K562 (cell line): Measurements from ENCODE around the gene MCEE. TPM values are rescaled to one million over a fixed set of nuclear protein-coding genes. Genes with fewer than 3 reads are reported as not detected.

Source experiments
- ATAC-seq: fragments of 200-7000 bp; cut with Tn5 transposase; 3 replicates; pipeline ENCODE4 v1.9.1; 2020; ENCODE audit warnings: moderate library complexity
- BruUV-seq: library from RNA; stranded (reverse); fragments of 400-500 nt; replicated peaks from 2 replicates; lab custom pipeline; 2021; lab: Mats Ljungman, UMichigan
- CTCF ChIA-PET: fragments of 300-600 bp; formaldehyde crosslinking; extraction: SDS; loops from one replicate; lab custom pipeline; 2021; ENCODE audit warnings: low intra/inter-chr PET ratio; lab: Yijun Ruan, JAX
- POLR2A ChIA-PET: fragments of 300-600, 350-650 bp; sonication (Branson Sonifier 250); formaldehyde crosslinking; extraction: SDS; loops from one replicate; lab custom pipeline; 2021; ENCODE audit warnings: antibody characterized with exemption, inconsistent platforms; lab: Yijun Ruan, JAX
- DNase-seq, 4 experiments: peaks; one replicate each; pipeline versions ENCODE4 v3.0.0 to v3.0.0-alpha.2; 2011 to 2018; ENCODE audit warnings: low spot score in 3 of 4, mixed read lengths in 3 of 4; ENCODE audit errors: extremely low read depth in 1 of 4
- FAIRE-seq: peaks from 2 replicates; lab custom pipeline; 2011; peaks lifted over from hg19 to GRCh38; lab: Jason Lieb, UNC
- H2AFZ ChIP-seq: 2 replicates; pipeline ENCODE4 v1.6.0; 2011; ENCODE audit warnings: low read depth, low read length, control low read depth, inconsistent platforms
- H3K27ac ChIP-seq: fragments of 200-600 bp; 3 replicates; pipeline ENCODE4 v1.8.0; 2011; ENCODE audit warnings: low read depth, mild to moderate bottlenecking, control low read depth, inconsistent platforms, low read length, moderate library complexity, mixed read lengths; ENCODE audit errors: extremely low read depth
- H3K27me3 ChIP-seq, 2 experiments: fragments of 300-600 bp in 1 of 2; 2 replicates in 1 of 2; 3 replicates in 1 of 2; pipeline versions ENCODE4 v1.6.0 to v1.8.0; 2011; ENCODE audit warnings: inconsistent platforms in 2 of 2, low read length in 2 of 2, mild to moderate bottlenecking in 1 of 2, mixed read lengths in 1 of 2, moderate library complexity in 1 of 2; ENCODE audit not compliant: control insufficient read depth in 2 of 2, insufficient read depth in 2 of 2
- H3K36me3 ChIP-seq: fragments of 300-600 bp; 3 replicates; pipeline ENCODE4 v1.8.0; 2011; ENCODE audit warnings: mild to moderate bottlenecking, low read length, inconsistent platforms; ENCODE audit not compliant: control insufficient read depth, insufficient read depth
- H3K4me1 ChIP-seq, 2 experiments: fragments of 200-600 bp in 1 of 2; replicated peaks in 1 of 2; 2 replicates in 1 of 2; 3 replicates in 1 of 2; pipeline versions ENCODE4 v1.5.1 to v1.8.0; 2011; ENCODE audit warnings: inconsistent platforms in 2 of 2, low read length in 2 of 2, mild to moderate bottlenecking in 1 of 2, mixed read lengths in 1 of 2, moderate library complexity in 1 of 2; ENCODE audit not compliant: control insufficient read depth in 2 of 2, insufficient read depth in 2 of 2
- H3K4me2 ChIP-seq: 2 replicates; pipeline ENCODE4 v1.6.1; 2011; ENCODE audit warnings: low read length, control low read depth, inconsistent platforms, mixed read lengths; ENCODE audit not compliant: insufficient read depth
- H3K4me3 ChIP-seq: fragments of 200-600 bp; sonication (generic), shearing (Covaris generic); 2 replicates; pipeline ENCODE4 v1.5.1; 2016; ENCODE audit warnings: control low read depth, inconsistent platforms
- H3K79me2 ChIP-seq: fragments of 200-600 bp; 3 replicates; pipeline ENCODE4 v1.8.0; 2011; ENCODE audit warnings: low read length, inconsistent platforms; ENCODE audit not compliant: control insufficient read depth, insufficient read depth
- H3K9ac ChIP-seq, 2 experiments: 2 replicates each; pipeline versions ENCODE4 v1.6.0 to v1.6.1; 2011; ENCODE audit warnings: low read depth in 2 of 2, low read length in 2 of 2, control low read depth in 1 of 2, inconsistent platforms in 1 of 2, mild to moderate bottlenecking in 1 of 2, mixed read lengths in 1 of 2; ENCODE audit not compliant: insufficient read depth in 1 of 2
- H3K9me1 ChIP-seq: one replicate; pipeline ENCODE4 v1.6.0; 2011; ENCODE audit warnings: inconsistent platforms, mild to moderate bottlenecking, low read length, moderate library complexity; ENCODE audit not compliant: control insufficient read depth, insufficient read depth
- H3K9me3 ChIP-seq: replicated peaks from 2 replicates; pipeline ENCODE4 v1.5.1; 2011; ENCODE audit warnings: low read depth, low read length, inconsistent platforms; ENCODE audit not compliant: control insufficient read depth, insufficient read depth
- H4K20me1 ChIP-seq: replicated peaks from 2 replicates; pipeline ENCODE4 v1.6.1; 2011; ENCODE audit warnings: low read length, inconsistent platforms, mixed read lengths; ENCODE audit not compliant: control insufficient read depth, insufficient read depth
- CC2D1A ChIP-seq: fragments of 450-650 bp; IDR thresholded peaks from 2 replicates; pipeline ENCODE4 v1.6.1; 2017; ENCODE audit warnings: mild to moderate bottlenecking
- FOS ChIP-seq: IDR thresholded peaks from 3 replicates; pipeline ENCODE4 v1.6.1; 2011; ENCODE audit not compliant: insufficient read length; ENCODE audit errors: extremely low read depth
- GATAD2B ChIP-seq: fragments of 450-650 bp; IDR thresholded peaks from 2 replicates; pipeline ENCODE4 v1.6.1; 2017; ENCODE audit warnings: mild to moderate bottlenecking, borderline replicate concordance
- HMG20B ChIP-seq: fragments of 250-450 bp; sonication (Bioruptor Pico); IDR thresholded peaks from 2 replicates; pipeline ENCODE4 v1.5.0; 2021; ENCODE audit warnings: mild to moderate bottlenecking
- MCM2 ChIP-seq: fragments of 450-650 bp; IDR thresholded peaks from 2 replicates; pipeline ENCODE4 v1.6.1; 2017; ENCODE audit warnings: low read depth, mild to moderate bottlenecking
- NEUROD1 ChIP-seq: fragments of 150-350 bp; IDR thresholded peaks from 2 replicates; pipeline ENCODE4 v1.6.1; 2014; ENCODE audit warnings: borderline replicate concordance, low read length, low read depth; ENCODE audit not compliant: partially characterized antibody
- PML ChIP-seq: IDR thresholded peaks from 2 replicates; pipeline ENCODE4 v1.6.1; 2012; ENCODE audit warnings: low read length, inconsistent platforms
- ZNF121 ChIP-seq: sonication (generic); formaldehyde crosslinking; conservative IDR thresholded peaks from 2 replicates; pipeline ENCODE4 v1.8.0; 2022; ENCODE audit warnings: missing genetic modification reagents
- WGBS: fragments of 100-300 bp; shearing (Covaris generic); methylation state at CpG from one replicate; pipeline ENCODE4 v1.1.6; 2016; ENCODE audit warnings: low coverage, mixed read lengths; ENCODE audit not compliant: insufficient coverage; ENCODE audit errors: missing lambda C conversion rate; 5-methylcytosine and 5-hydroxymethylcytosine counted together
- in situ Hi-C: fragments of 300-500 bp; cut with MboI; formaldehyde crosslinking; loops from 4 replicates; pipeline ENCODE4 v1.15.0; 2018; ENCODE audit warnings: inconsistent platforms, mixed read lengths
- intact Hi-C: fragments of 100-400 bp; cut with micrococcal nuclease; formaldehyde crosslinking; loops from 2 replicates; pipeline ENCODE4 v1.14.2; 2022
- polyA plus RNA-seq, 8 experiments: library from polyadenylated mRNA; depleted of rRNA in 4 of 8; stranded (reverse) in 5 of 8; unstranded in 3 of 8; fragments of >200 nt; fragmentation: Nextera tagmentation in 2 of 8; fragmentation: Illumina TruSeq in 1 of 8; extraction: Ambion mirVana in 2 of 8; extraction: Trizol in 1 of 8; gene quantifications; 2 replicates each; pipeline versions ENCODE4 v1.2.1 to v1.2.3, GENCODE V29; 2011 to 2014; ENCODE audit warnings: inconsistent platforms in 1 of 8, missing spikeins in 1 of 8
- total RNA-seq, 7 experiments: library from RNA; depleted of rRNA in 6 of 7; stranded (reverse); fragments of >200 nt in 6 of 7; fragmentation: Illumina TruSeq in 2 of 7; extraction: Trizol in 2 of 7; gene quantifications; 2 replicates each; pipeline versions ENCODE4 v1.2.1 to v1.2.3, GENCODE V29; 2011 to 2021; ENCODE audit warnings: low replicate concordance in 1 of 7
- TF ChIP-seq, protein P1 (sequence below): sonication (generic); formaldehyde crosslinking; IDR thresholded peaks from 2 replicates; pipeline ENCODE4 v1.4.0; 2020; ENCODE audit warnings: mild to moderate bottlenecking, missing genetic modification reagents
- TF ChIP-seq, protein P2 (sequence below): sonication (generic); IDR thresholded peaks from 2 replicates; pipeline ENCODE4 v1.6.1; 2016

Gene MCEE
- total and polyA plus RNA-seq, 9 of the 15 experiments (the other 6 are each of a cell fraction or from before 2014, with no cell fraction given), result 15.6 to 49.1 (median 24.5) TPM

DNA sequence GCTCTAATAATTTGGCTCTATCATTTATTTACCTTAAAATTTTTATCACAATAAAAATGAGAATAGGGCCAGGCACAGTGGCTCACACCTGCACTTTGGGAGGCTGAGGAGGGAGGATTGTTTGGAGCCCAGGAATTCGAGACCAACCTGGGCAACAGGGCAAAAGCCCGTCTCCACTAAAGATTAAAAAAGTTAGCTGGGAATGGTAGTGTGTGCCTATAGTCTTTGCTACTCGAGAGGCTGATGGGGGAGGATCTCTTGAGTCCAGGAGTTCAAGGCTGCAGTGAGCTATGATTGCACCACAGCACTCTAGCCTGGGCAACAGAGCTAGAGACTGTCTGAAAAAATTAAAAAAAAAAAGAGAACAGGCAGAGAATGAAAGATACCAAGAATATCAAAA lies 6.1 kb upstream of the MCEE start:
- no TSS peak for BruUV-seq
- Histone ChIP-seq H3K4me2 (no peak overlapping the region), H3K4me3 (no peak overlapping the region), H3K36me3 (peaks cover 90% of the 10 kb centered on the region), H3K4me1 (peaks cover 7 to 10% of the 10 kb centered on the region in 2 experiments; a peak in 3 of 5 replicates), H4K20me1 (no peaks in the 10 kb centered on the region; the same call in 1 of the 2 replicates), H3K9me3 (no peaks in the 10 kb centered on the region), H3K79me2 (peaks cover 28% of the 10 kb centered on the region), H2AFZ (no peak overlapping the region), H3K9me1 (no peaks in the 10 kb centered on the region), H3K27ac (no peak overlapping the region), H3K27me3 (no peaks in the 10 kb centered on the region), H3K9ac (no peak overlapping the region)
- ChIA-PET POLR2A (interaction anchor here (0.6 kb wide), 1 partner anchor 8 kb away, joined by 3 read pairs; no protein-coding TSS in a partner anchor), CTCF (no interaction called here)
- no peak for DNase-seq
- whole genome bisulfite sequencing, result 92% methylated on average over 3 of the region's 3 CpGs
- ATAC-seq, result no peak
- in situ Hi-C loops (no loop called here), intact Hi-C loops (loop anchor here (10.0 kb wide), 1 partner anchor 141 kb away; the partner anchor contains the start of gene TEX261)
- FAIRE-seq, result no peak
- TF ChIP-seq NEUROD1, result no peak
- TF ChIP-seq ZNF121, result no peak
- TF ChIP-seq HMG20B (CRISPR knock-in tag), result no peak
- TF ChIP-seq FOS, result no peak
- TF ChIP-seq CC2D1A, result no peak
- no peak for TF ChIP-seq GATAD2B
- TF ChIP-seq, protein P1, sequence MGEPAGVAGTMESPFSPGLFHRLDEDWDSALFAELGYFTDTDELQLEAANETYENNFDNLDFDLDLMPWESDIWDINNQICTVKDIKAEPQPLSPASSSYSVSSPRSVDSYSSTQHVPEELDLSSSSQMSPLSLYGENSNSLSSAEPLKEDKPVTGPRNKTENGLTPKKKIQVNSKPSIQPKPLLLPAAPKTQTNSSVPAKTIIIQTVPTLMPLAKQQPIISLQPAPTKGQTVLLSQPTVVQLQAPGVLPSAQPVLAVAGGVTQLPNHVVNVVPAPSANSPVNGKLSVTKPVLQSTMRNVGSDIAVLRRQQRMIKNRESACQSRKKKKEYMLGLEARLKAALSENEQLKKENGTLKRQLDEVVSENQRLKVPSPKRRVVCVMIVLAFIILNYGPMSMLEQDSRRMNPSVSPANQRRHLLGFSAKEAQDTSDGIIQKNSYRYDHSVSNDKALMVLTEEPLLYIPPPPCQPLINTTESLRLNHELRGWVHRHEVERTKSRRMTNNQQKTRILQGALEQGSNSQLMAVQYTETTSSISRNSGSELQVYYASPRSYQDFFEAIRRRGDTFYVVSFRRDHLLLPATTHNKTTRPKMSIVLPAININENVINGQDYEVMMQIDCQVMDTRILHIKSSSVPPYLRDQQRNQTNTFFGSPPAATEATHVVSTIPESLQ (CRISPR knock-in tag), result no peak
- no peak for TF ChIP-seq MCM2
- TF ChIP-seq PML, result no peak
- TF ChIP-seq, protein P2, sequence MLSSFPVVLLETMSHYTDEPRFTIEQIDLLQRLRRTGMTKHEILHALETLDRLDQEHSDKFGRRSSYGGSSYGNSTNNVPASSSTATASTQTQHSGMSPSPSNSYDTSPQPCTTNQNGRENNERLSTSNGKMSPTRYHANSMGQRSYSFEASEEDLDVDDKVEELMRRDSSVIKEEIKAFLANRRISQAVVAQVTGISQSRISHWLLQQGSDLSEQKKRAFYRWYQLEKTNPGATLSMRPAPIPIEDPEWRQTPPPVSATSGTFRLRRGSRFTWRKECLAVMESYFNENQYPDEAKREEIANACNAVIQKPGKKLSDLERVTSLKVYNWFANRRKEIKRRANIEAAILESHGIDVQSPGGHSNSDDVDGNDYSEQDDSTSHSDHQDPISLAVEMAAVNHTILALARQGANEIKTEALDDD, result no peak
